COLO829 (cell line): ENCODE data around the gene KLHL26.

Source experiments
- DNase-seq: peaks from one replicate; pipeline ENCODE4 v3.0.0; 2012; ENCODE audit warnings: low spot score

KLHL26 gene

GRCh38 chr19:18685597-18686190 lies 48.9 kb downstream of the KLHL26 start:
- DNase-seq, result no peak

GRCh38 chr19:18687740-18688465 lies 51.1 kb downstream of the KLHL26 start:
- DNase-seq, result no peak

- DNase-seq, result no peak
Observed at GRCh38 chr19:18696023-18696422, 59.2 kb downstream of the KLHL26 start.

GRCh38 chr19:18697680-18698079 lies 60.9 kb downstream of the KLHL26 start:
- DNase-seq, result no peak

- DNase-seq, result no peak
Observed at GRCh38 chr19:18698321-18699167, 61.7 kb downstream of the KLHL26 start.

GRCh38 chr19:18699403-18700054 lies 62.7 kb downstream of the KLHL26 start:
- DNase-seq, result no peak

- DNase-seq, result peak; percentile 21
Observed at GRCh38 chr19:18700501-18701249, 63.8 kb downstream of the KLHL26 start.

GRCh38 chr19:18701250-18701608 lies 64.4 kb downstream of the KLHL26 start:
- DNase-seq, result no peak

- DNase-seq, result no peak
Observed at GRCh38 chr19:18704054-18704453, 67.2 kb downstream of the KLHL26 start.

GRCh38 chr19:18704971-18705370 lies 68.1 kb downstream of the KLHL26 start:
- DNase-seq, result no peak

- no peak for DNase-seq
Observed at GRCh38 chr19:18708452-18709231, 71.8 kb downstream of the KLHL26 start.

GRCh38 chr19:18709546-18709945 lies 72.7 kb downstream of the KLHL26 start:
- DNase-seq, result no peak

GRCh38 chr19:18710186-18710585 lies 73.4 kb downstream of the KLHL26 start:
- no peak for DNase-seq

GRCh38 chr19:18710996-18711751 lies 74.3 kb downstream of the KLHL26 start:
- no peak for DNase-seq

GRCh38 chr19:18711893-18712292 lies 75.1 kb downstream of the KLHL26 start:
- no peak for DNase-seq

GRCh38 chr19:18712981-18713380 lies 76.2 kb downstream of the KLHL26 start:
- no peak for DNase-seq

GRCh38 chr19:18713550-18714117 lies 76.8 kb downstream of the KLHL26 start:
- no peak for DNase-seq

- no peak for DNase-seq
Observed at GRCh38 chr19:18715416-18715815, 78.6 kb downstream of the KLHL26 start.

GRCh38 chr19:18716857-18717256 lies 80.0 kb downstream of the KLHL26 start:
- no peak for DNase-seq

- no peak for DNase-seq
Observed at GRCh38 chr19:18717601-18718000, 80.8 kb downstream of the KLHL26 start.
